WTC11 (cell line): ENCODE results near the gene ADIG. TPM values are rescaled to one million over a fixed set of nuclear protein-coding genes. Genes with fewer than 3 reads are reported as not detected.

ENCODE experiments used
- ATAC-seq: fragments of 200-7000 bp; cut with Tn5 transposase; 2 replicates; pipeline ENCODE4 v1.10.0; 2021; ENCODE audit warnings: mild to moderate bottlenecking, moderate library complexity
- CTCF ChIA-PET: fragments of 300-600 bp; sonication (Branson Sonifier 250); formaldehyde crosslinking; loops from one replicate; lab custom pipeline; 2021; ENCODE audit warnings: antibody characterized with exemption; lab: Charles Lee
- POLR2A ChIA-PET: fragments of 350-600 bp; sonication (Branson Sonifier 250); formaldehyde crosslinking; loops from one replicate; lab custom pipeline; 2021; ENCODE audit warnings: antibody characterized with exemption; lab: Charles Lee
- DNase-seq: peaks from one replicate; pipeline ENCODE4 v3.0.0; 2021; ENCODE audit warnings: low spot score
- H3K27ac Mint-ChIP-seq: 2 replicates; pipeline ENCODE4 v1.8.0; 2021; ENCODE audit warnings: mixed read lengths
- H3K27me3 Mint-ChIP-seq: 2 replicates; pipeline ENCODE4 v1.8.0; 2021; ENCODE audit warnings: low read depth, mild to moderate bottlenecking, moderate library complexity, mixed read lengths
- H3K36me3 Mint-ChIP-seq: 2 replicates; pipeline ENCODE4 v1.8.0; 2021; ENCODE audit warnings: mixed read lengths
- H3K4me1 Mint-ChIP-seq: 2 replicates; pipeline ENCODE4 v1.8.0; 2022; ENCODE audit warnings: mixed read lengths
- H3K4me3 Mint-ChIP-seq: 2 replicates; pipeline ENCODE4 v1.8.0; 2021; ENCODE audit warnings: mild to moderate bottlenecking, moderate library complexity, mixed read lengths
- H3K9me3 Mint-ChIP-seq: 2 replicates; pipeline ENCODE4 v1.8.0; 2021; ENCODE audit warnings: mixed read lengths
- HMGA2 ChIP-seq: fragments of 250-450 bp; sonication (Bioruptor Pico); IDR thresholded peaks from 2 replicates; pipeline ENCODE4 v1.4.0; 2021; ENCODE audit warnings: mild to moderate bottlenecking, moderate library complexity
- IRF2 ChIP-seq: sonication (generic); formaldehyde crosslinking; IDR thresholded peaks from 2 replicates; pipeline ENCODE4 v1.8.0; 2022; ENCODE audit warnings: low read depth, missing genetic modification reagents, borderline replicate concordance
- JUN ChIP-seq: sonication (generic); formaldehyde crosslinking; IDR thresholded peaks from 2 replicates; pipeline ENCODE4 v1.8.0; 2023; ENCODE audit warnings: mild to moderate bottlenecking, missing genetic modification reagents
- MXD4 ChIP-seq: fragments of 250-450 bp; sonication (Bioruptor Pico); IDR thresholded peaks from 2 replicates; pipeline ENCODE4 v1.8.0; 2021; ENCODE audit warnings: mild to moderate bottlenecking, moderate library complexity, borderline replicate concordance
- NFE2L1 ChIP-seq: sonication (generic); formaldehyde crosslinking; IDR thresholded peaks from 2 replicates; pipeline ENCODE4 v1.8.1; 2023; ENCODE audit warnings: missing genetic modification reagents
- NR2C2 ChIP-seq: sonication (generic); formaldehyde crosslinking; IDR thresholded peaks from 2 replicates; pipeline ENCODE4 v1.8.0; 2022; ENCODE audit warnings: mild to moderate bottlenecking, missing genetic modification reagents
- RORB ChIP-seq: fragments of 250-450 bp; sonication (Bioruptor Pico); IDR thresholded peaks from 2 replicates; pipeline ENCODE4 v1.9.0; 2021; ENCODE audit warnings: mild to moderate bottlenecking
- SMAD3 ChIP-seq: sonication (generic); formaldehyde crosslinking; IDR thresholded peaks from 2 replicates; pipeline ENCODE4 v1.8.0; 2022; ENCODE audit warnings: missing genetic modification reagents, mild to moderate bottlenecking, borderline replicate concordance
- TEAD4 ChIP-seq: sonication (generic); formaldehyde crosslinking; IDR thresholded peaks from 2 replicates; pipeline ENCODE4 v1.8.0; 2022; ENCODE audit warnings: mild to moderate bottlenecking, missing genetic modification reagents
- ZNF219 ChIP-seq: sonication (generic); formaldehyde crosslinking; IDR thresholded peaks from 2 replicates; pipeline ENCODE4 v1.8.0; 2023; ENCODE audit warnings: missing genetic modification reagents, mild to moderate bottlenecking, borderline replicate concordance
- ZNF671 ChIP-seq: fragments of 250-450 bp; sonication (Bioruptor Pico); IDR thresholded peaks from 2 replicates; pipeline ENCODE4 v1.8.0; 2021; ENCODE audit warnings: mild to moderate bottlenecking
- total RNA-seq: library from RNA; stranded (reverse); gene quantifications from 3 replicates; pipeline ENCODE4 v1.2.3, GENCODE V29; 2021
- TF ChIP-seq, protein P1 (sequence below): sonication (generic); formaldehyde crosslinking; IDR thresholded peaks from 2 replicates; pipeline ENCODE4 v1.8.0; 2023; ENCODE audit warnings: missing genetic modification reagents, mild to moderate bottlenecking, borderline replicate concordance
- TF ChIP-seq, protein P2 (sequence below): sonication (generic); formaldehyde crosslinking; IDR thresholded peaks from 2 replicates; pipeline ENCODE4 v1.8.0; 2023; ENCODE audit warnings: missing genetic modification reagents
- TF ChIP-seq, protein P3 (sequence below): sonication (generic); formaldehyde crosslinking; IDR thresholded peaks from 2 replicates; pipeline ENCODE4 v1.8.1; 2023; ENCODE audit warnings: mild to moderate bottlenecking, missing genetic modification reagents, borderline replicate concordance
- TF ChIP-seq, protein P4 (sequence below): sonication (generic); formaldehyde crosslinking; IDR thresholded peaks from 2 replicates; pipeline ENCODE4 v1.8.0; 2022; ENCODE audit warnings: mild to moderate bottlenecking, missing genetic modification reagents
- TF ChIP-seq, protein P5 (sequence below): fragments of 250-450 bp; sonication (Bioruptor Pico); IDR thresholded peaks from 2 replicates; pipeline ENCODE4 v1.9.0; 2021; ENCODE audit warnings: mild to moderate bottlenecking, borderline replicate concordance
- TF ChIP-seq, protein P6 (sequence below): sonication (generic); formaldehyde crosslinking; IDR thresholded peaks from 2 replicates; pipeline ENCODE4 v1.8.1; 2022; ENCODE audit warnings: missing genetic modification reagents, borderline replicate concordance
- TF ChIP-seq, protein P7 (sequence below): fragments of 200-600 bp; IDR thresholded peaks from 2 replicates; pipeline ENCODE4 v1.8.0; 2022; ENCODE audit warnings: antibody characterized with exemption

ADIG gene
- total RNA-seq, 1 experiment from 2014 or later: not detected

DNA sequence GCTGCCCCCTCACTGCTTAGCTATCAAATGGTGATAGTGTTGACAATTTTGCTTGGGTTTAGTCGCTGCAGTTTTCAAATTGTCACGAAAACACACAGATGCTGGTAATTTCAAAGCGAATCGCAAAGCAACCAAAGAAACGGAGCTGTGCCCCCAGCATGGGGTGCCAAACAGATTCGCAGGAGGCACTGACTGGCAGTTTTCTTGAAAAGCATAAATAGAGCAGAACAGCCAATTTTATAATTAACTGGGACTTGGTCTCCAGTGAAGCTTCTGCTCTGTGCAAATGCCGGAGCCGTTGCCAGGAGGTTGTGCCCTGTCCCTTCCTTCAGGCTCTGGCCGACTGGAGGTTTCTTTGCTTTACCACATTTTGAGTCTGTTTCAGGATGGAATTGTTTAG, 39.4 kb downstream of the ADIG start (continued):
- TF ChIP-seq, protein P1, sequence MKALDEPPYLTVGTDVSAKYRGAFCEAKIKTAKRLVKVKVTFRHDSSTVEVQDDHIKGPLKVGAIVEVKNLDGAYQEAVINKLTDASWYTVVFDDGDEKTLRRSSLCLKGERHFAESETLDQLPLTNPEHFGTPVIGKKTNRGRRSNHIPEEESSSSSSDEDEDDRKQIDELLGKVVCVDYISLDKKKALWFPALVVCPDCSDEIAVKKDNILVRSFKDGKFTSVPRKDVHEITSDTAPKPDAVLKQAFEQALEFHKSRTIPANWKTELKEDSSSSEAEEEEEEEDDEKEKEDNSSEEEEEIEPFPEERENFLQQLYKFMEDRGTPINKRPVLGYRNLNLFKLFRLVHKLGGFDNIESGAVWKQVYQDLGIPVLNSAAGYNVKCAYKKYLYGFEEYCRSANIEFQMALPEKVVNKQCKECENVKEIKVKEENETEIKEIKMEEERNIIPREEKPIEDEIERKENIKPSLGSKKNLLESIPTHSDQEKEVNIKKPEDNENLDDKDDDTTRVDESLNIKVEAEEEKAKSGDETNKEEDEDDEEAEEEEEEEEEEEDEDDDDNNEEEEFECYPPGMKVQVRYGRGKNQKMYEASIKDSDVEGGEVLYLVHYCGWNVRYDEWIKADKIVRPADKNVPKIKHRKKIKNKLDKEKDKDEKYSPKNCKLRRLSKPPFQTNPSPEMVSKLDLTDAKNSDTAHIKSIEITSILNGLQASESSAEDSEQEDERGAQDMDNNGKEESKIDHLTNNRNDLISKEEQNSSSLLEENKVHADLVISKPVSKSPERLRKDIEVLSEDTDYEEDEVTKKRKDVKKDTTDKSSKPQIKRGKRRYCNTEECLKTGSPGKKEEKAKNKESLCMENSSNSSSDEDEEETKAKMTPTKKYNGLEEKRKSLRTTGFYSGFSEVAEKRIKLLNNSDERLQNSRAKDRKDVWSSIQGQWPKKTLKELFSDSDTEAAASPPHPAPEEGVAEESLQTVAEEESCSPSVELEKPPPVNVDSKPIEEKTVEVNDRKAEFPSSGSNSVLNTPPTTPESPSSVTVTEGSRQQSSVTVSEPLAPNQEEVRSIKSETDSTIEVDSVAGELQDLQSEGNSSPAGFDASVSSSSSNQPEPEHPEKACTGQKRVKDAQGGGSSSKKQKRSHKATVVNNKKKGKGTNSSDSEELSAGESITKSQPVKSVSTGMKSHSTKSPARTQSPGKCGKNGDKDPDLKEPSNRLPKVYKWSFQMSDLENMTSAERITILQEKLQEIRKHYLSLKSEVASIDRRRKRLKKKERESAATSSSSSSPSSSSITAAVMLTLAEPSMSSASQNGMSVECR (CRISPR knock-in tag): no peak
- TF ChIP-seq, protein P2, sequence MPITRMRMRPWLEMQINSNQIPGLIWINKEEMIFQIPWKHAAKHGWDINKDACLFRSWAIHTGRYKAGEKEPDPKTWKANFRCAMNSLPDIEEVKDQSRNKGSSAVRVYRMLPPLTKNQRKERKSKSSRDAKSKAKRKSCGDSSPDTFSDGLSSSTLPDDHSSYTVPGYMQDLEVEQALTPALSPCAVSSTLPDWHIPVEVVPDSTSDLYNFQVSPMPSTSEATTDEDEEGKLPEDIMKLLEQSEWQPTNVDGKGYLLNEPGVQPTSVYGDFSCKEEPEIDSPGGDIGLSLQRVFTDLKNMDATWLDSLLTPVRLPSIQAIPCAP (CRISPR knock-in tag): no peak
- no peak for TF ChIP-seq TEAD4

DNA sequence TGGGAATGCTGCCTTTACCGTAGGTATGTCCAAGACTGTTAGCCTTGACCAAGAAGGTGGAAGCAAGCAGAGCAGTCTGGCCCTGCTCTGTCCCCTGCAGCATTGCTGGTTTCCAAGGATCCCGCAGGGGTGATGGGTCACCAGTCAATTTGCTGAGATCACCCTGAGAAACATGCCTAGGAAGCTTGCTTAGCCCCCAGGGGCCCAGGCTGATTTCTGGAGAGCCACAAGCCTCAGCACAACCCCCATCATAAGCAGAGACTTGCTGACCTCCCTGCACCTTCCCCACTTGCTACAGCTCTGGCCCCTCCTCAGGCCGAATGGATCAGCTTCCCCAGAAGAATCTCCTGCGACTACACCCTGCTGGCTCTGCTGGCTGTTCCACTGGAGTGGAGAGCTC, 42.1 kb downstream of the ADIG start:
- H3K36me3 Mint-ChIP-seq: no peaks in the 10 kb centered on the region
- H3K4me1 Mint-ChIP-seq: peaks cover 15% of the 10 kb centered on the region
- ChIA-PET CTCF (interaction anchor here (1.1 to 2.0 kb wide), 3 partner anchors 26 to 100 kb away, joined by 3 to 5 read pairs (median 4); no protein-coding TSS in a partner anchor), POLR2A (interaction anchor here (0.6 kb wide), 1 partner anchor 214 kb away, joined by 3 read pairs; no protein-coding TSS in a partner anchor)
- H3K4me3 Mint-ChIP-seq: no peak overlapping the region
- no peak overlapping the region for H3K27ac Mint-ChIP-seq
- DNase-seq (no peak), ATAC-seq (no peak)
- peaks cover 13% of the 10 kb centered on the region for H3K9me3 Mint-ChIP-seq
- no peaks in the 10 kb centered on the region; the same call in 1 of the 2 replicates for H3K27me3 Mint-ChIP-seq
- no peak for TF ChIP-seq NR2C2 (CRISPR knock-in tag)
- TF ChIP-seq ZNF219 (CRISPR knock-in tag): no peak
- TF ChIP-seq NFE2L1 (CRISPR knock-in tag): no peak
- no peak for TF ChIP-seq RORB (CRISPR knock-in tag)
- no peak for TF ChIP-seq ZNF671 (CRISPR knock-in tag)
- TF ChIP-seq SMAD3 (CRISPR knock-in tag): no peak
- TF ChIP-seq, protein P3, sequence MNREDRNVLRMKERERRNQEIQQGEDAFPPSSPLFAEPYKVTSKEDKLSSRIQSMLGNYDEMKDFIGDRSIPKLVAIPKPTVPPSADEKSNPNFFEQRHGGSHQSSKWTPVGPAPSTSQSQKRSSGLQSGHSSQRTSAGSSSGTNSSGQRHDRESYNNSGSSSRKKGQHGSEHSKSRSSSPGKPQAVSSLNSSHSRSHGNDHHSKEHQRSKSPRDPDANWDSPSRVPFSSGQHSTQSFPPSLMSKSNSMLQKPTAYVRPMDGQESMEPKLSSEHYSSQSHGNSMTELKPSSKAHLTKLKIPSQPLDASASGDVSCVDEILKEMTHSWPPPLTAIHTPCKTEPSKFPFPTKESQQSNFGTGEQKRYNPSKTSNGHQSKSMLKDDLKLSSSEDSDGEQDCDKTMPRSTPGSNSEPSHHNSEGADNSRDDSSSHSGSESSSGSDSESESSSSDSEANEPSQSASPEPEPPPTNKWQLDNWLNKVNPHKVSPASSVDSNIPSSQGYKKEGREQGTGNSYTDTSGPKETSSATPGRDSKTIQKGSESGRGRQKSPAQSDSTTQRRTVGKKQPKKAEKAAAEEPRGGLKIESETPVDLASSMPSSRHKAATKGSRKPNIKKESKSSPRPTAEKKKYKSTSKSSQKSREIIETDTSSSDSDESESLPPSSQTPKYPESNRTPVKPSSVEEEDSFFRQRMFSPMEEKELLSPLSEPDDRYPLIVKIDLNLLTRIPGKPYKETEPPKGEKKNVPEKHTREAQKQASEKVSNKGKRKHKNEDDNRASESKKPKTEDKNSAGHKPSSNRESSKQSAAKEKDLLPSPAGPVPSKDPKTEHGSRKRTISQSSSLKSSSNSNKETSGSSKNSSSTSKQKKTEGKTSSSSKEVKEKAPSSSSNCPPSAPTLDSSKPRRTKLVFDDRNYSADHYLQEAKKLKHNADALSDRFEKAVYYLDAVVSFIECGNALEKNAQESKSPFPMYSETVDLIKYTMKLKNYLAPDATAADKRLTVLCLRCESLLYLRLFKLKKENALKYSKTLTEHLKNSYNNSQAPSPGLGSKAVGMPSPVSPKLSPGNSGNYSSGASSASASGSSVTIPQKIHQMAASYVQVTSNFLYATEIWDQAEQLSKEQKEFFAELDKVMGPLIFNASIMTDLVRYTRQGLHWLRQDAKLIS (CRISPR knock-in tag): no peak
- TF ChIP-seq, protein P4, sequence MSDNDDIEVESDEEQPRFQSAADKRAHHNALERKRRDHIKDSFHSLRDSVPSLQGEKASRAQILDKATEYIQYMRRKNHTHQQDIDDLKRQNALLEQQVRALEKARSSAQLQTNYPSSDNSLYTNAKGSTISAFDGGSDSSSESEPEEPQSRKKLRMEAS (CRISPR knock-in tag): no peak
- TF ChIP-seq MXD4 (CRISPR knock-in tag): no peak
- TF ChIP-seq, protein P5, sequence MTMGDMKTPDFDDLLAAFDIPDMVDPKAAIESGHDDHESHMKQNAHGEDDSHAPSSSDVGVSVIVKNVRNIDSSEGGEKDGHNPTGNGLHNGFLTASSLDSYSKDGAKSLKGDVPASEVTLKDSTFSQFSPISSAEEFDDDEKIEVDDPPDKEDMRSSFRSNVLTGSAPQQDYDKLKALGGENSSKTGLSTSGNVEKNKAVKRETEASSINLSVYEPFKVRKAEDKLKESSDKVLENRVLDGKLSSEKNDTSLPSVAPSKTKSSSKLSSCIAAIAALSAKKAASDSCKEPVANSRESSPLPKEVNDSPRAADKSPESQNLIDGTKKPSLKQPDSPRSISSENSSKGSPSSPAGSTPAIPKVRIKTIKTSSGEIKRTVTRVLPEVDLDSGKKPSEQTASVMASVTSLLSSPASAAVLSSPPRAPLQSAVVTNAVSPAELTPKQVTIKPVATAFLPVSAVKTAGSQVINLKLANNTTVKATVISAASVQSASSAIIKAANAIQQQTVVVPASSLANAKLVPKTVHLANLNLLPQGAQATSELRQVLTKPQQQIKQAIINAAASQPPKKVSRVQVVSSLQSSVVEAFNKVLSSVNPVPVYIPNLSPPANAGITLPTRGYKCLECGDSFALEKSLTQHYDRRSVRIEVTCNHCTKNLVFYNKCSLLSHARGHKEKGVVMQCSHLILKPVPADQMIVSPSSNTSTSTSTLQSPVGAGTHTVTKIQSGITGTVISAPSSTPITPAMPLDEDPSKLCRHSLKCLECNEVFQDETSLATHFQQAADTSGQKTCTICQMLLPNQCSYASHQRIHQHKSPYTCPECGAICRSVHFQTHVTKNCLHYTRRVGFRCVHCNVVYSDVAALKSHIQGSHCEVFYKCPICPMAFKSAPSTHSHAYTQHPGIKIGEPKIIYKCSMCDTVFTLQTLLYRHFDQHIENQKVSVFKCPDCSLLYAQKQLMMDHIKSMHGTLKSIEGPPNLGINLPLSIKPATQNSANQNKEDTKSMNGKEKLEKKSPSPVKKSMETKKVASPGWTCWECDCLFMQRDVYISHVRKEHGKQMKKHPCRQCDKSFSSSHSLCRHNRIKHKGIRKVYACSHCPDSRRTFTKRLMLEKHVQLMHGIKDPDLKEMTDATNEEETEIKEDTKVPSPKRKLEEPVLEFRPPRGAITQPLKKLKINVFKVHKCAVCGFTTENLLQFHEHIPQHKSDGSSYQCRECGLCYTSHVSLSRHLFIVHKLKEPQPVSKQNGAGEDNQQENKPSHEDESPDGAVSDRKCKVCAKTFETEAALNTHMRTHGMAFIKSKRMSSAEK (CRISPR knock-in tag): no peak
- TF ChIP-seq IRF2 (CRISPR knock-in tag): no peak
- TF ChIP-seq, protein P6, sequence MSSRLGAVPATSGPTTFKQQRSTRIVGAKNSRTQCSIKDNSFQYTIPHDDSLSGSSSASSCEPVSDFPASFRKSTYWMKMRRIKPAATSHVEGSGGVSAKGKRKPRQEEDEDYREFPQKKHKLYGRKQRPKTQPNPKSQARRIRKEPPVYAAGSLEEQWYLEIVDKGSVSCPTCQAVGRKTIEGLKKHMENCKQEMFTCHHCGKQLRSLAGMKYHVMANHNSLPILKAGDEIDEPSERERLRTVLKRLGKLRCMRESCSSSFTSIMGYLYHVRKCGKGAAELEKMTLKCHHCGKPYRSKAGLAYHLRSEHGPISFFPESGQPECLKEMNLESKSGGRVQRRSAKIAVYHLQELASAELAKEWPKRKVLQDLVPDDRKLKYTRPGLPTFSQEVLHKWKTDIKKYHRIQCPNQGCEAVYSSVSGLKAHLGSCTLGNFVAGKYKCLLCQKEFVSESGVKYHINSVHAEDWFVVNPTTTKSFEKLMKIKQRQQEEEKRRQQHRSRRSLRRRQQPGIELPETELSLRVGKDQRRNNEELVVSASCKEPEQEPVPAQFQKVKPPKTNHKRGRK: no peak
- no peak for TF ChIP-seq JUN (CRISPR knock-in tag)
- TF ChIP-seq, protein P7, sequence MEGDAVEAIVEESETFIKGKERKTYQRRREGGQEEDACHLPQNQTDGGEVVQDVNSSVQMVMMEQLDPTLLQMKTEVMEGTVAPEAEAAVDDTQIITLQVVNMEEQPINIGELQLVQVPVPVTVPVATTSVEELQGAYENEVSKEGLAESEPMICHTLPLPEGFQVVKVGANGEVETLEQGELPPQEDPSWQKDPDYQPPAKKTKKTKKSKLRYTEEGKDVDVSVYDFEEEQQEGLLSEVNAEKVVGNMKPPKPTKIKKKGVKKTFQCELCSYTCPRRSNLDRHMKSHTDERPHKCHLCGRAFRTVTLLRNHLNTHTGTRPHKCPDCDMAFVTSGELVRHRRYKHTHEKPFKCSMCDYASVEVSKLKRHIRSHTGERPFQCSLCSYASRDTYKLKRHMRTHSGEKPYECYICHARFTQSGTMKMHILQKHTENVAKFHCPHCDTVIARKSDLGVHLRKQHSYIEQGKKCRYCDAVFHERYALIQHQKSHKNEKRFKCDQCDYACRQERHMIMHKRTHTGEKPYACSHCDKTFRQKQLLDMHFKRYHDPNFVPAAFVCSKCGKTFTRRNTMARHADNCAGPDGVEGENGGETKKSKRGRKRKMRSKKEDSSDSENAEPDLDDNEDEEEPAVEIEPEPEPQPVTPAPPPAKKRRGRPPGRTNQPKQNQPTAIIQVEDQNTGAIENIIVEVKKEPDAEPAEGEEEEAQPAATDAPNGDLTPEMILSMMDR: no peak
- no peak for TF ChIP-seq HMGA2 (CRISPR knock-in tag)
- TF ChIP-seq, protein P2 (CRISPR knock-in tag): no peak
